Stimulated activated naive CD4-positive, alpha-beta T cell treated with Interleukin-2 at 50 U/mL for 16 hours (primary cell): ENCODE results near the gene COL1A2.

Experiments
- DNase-seq: peaks from one replicate; lab custom pipeline; 2025; lab: John Stamatoyannopoulos, UW

COL1A2 gene

DNA sequence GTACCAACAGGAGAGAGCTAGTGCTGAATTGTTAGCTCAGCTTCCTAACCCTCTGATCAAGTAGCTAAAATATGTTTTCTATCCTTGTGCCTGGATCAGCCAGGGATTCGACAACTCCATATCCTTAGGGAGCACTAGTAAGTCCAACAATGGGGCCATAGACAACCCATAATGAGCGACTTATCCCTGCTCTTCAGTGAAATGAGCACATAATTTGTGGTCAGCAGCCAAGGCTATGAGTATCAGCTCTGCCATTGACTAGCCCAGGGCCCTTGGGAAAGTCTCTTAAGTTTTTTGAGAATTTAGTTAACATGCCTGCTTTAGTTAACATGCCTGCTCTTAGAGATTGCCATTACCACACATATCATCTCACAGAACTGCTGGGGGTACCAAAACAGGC is 39.3 kb downstream of the COL1A2 start:
- DNase-seq = no peak

DNA sequence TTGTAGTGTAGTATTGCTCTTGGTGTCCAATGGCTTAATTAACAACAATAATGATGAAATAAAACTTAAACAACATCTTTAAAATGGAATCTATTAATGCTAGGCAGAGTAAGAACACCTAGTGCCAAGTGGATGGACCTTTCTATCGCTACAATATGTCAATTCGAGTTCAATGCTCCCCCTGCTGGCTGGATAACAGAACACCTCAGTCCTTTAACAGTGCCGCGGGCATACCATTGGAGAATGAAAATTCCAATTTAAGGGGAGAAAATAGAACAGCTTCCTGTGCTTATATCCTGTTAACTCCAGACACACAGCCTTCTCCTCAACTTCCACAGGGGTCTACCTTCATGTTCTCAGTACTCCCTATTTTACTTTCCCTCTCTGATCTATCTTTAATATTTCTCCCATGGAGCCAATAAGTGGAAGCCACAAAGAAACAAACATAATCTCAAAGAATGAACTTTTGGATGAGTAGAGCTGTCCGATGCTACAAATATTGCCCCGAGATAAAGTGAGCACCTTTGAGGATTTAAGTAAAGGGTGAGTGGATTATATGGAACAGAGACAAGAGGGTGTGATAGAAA is 41.4 kb downstream of the COL1A2 start:
- DNase-seq = peak; percentile 23

DNA sequence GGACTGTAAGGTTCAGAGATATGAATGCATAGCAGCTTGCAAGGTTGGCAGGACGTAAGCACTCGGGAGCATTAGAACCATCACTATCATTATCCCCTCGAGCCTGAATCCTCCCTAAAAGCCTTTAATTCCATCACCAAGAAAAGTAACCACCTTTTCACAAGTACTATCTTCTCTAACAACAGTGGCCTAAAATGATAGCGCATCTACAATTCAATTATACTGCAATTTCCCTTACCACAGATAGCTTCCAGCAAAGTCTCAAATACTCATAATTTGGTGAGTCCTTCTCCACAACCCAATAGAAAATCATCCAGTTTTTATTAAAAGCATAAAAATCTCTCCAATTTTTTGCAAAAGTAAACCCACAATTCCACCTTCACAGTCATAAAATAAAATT is 42.0 kb downstream of the COL1A2 start:
- DNase-seq = no peak

DNA sequence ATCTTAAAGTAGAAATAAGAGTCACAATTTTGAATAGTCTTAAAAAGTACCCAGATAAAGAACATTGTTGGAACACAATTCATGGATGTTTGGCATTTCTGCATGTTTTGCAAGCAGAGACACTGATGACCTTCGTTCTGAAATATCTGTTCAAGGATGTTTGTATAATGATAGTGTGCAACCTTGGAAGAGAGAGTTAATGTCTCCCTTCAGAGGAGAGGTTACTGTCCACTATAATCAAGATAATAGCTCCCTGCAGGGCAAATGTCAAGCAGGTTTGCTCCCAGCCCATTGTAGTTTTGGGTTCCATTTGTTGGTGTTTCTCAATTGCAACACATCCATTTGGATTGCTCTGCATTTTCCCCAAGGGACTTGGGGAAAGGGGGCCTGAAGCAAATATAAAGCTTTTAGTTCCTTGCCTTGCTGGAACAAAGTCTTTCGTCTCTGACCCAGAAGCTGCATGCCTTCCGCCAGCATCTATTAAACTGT is 45.2 kb downstream of the COL1A2 start:
- DNase-seq = no peak

DNA sequence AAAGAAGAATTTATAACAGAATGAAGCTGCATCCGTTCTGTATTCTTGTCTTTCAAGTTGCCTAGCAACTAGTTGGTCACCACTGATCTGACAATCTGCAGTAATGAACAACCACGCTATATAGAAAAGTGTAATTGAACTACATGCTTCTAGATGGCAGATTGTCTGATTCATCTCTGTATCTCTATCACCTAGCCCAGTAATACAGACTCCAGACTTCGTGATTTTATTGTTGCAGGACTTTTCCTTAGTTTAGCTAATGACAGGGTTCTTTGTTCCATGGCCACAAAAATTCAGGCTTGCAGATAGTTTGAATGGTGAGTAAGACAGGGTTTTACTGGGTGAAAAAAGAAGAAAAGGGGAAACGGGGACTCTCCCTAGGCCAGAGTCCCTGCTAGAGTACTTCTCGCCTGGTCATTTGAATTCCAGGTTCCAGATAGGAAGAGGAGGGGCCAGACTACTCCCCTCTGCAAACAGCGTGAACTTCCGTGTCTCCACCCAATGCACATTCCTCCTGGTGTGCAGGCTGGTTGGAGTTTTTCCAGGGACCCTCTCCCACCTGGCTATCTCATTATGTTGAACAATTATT is 45.9 kb downstream of the COL1A2 start:
- no peak for DNase-seq

DNA sequence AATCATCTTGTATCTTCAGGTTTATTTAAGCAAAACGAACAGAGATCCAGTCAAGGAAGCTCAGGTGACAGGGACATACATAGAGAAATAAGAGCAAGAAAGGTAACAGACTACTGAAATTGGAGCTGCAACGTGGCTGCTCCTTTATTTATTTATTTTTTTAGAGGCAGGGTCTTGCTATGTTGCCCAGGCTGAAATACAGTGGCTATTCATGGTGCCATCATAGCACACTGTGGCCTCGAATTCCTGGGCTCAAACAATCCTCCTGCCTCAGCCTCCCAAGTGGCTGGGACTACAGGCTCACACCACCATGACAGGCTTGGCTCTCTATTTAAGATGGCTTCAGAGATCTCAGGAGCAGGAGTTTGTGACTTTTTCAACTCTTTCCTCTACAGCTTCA is 46.4 kb downstream of the COL1A2 start:
- no peak for DNase-seq

DNA sequence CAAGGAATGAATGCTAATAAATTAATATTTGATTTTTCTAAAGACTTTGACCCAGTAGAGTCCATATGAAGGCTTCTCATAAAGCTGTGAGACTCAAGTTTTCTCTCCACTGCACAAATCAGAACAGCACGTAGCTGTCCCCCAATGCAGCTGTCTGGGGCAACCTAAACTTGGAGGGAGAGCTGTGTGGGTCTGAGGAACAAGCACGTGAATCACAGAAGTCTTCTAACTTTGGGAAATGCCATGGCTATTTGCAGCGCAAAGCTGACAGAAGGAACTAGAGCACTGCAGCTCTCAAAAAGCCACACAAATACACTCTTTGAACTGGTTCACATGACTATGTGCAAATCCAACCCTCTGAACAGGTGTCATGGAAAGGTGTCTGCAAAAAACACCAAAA is 47.9 kb downstream of the COL1A2 start:
- no peak for DNase-seq

DNA sequence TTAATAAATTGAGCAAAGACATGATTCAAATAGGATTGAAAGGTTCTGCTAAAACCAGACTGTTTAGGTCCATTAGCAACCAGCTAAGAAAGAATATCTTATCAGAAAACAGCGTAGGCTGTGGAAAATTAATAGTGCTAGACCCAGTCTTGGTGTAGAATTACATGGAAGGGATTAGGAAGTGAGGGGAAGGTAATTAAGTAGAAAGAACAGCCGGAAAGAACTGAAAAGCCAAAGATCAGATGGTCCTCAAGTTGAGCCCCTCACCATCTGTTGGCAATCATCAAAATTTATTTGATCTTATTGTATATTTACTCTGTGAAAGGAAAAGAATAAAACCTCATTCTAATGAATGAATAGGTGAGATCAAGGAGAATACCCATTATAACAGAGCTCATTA is 50.1 kb downstream of the COL1A2 start:
- DNase-seq = no peak

DNA sequence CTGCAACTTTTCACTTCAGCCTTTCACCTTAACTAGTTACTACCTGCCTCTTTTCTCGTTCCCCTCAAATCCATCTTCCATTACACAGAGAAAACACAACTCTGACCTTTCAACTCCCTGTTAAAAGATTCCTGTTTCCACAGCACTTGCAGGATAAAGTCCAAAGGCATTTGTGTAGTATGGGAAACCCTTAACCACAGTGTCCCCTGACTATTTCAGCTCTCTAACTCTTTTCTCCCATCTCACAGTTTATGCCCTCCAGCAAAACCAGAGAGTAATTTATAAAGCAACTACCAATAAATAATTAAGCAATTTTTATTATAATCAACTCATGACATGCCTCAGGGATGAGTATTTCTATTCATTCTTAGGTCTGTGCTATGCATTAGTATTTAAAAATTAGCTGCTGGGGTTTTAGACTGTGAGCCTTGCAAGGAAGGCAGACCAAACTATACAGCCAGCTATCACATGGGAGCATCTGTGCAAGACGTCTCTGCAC is 51.0 kb downstream of the COL1A2 start:
- no peak for DNase-seq

DNA sequence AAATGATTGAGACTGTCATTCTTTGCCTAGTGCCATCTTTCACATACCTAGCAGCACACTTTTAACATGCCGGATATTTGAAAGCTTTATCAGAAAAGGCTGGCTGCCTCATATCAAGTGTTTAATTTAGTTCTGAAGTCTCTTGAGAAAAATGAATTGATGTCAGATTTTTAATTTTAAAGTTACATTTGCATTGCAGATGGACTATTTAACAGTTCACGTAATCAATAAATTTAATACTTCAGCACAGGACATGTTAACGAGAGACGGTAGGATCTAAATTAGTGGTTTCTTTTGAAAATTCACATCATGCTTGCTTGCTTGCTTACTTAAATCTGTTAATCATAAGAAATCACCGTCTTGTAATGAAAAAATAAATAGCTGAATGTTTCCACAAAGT is 51.6 kb downstream of the COL1A2 start:
- DNase-seq = no peak

DNA sequence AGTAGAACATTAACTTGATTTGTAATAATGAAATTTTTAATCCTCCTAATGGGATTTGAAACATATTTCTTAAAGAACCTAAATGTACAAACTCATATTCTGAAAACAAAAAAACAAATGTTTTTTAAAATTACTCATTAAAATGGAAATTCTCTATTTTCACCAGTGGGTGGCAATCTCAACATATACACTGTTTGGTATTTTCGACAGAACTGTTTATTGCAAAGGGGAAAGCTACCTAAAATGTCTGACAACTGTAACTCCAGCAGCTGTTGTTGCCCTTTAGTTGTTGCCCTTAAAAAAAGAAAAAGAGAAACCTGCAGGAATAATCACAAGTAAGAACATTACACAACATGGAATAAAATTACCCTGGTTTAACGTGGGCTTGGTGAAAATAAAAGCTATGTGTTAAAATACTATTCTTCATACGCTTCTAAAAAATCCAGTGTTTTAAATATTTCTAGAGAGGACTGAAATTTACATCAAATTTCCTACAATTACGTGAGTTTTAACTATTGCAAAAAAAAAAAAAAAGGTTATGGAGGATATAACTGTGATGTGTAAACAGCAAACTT is 54.5 kb downstream of the COL1A2 start:
- DNase-seq = no peak

DNA sequence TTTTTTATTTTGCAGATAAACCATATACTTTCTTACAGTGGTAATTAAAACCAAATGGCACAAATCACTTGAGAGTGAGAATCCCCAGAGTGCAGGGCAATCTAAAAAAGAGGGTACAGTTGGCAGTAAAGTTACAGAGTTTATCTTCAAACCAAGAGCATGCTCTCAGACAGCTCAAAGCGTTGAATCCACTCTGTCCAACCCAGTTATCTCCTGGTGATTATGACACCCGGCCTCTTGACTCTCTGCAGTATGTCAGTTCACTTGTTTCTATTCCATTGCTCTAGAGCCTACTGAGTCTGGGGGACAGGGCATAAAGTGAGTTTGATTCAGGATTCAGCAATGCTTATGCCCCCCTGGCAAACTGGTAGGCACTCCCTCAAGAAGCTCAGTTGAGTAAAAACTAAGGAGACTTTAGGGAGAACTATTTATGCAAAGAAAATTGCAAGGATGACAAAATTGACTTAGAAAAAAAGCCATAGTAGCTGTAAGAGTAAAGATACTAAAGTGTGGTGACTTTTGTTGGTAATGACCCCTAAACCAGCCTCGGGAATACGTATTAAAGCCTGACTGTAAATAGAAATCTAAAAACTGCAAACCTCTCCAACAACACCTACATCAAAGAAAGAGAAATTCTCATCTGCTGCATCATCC is 55.5 kb downstream of the COL1A2 start:
- no peak for DNase-seq

DNA sequence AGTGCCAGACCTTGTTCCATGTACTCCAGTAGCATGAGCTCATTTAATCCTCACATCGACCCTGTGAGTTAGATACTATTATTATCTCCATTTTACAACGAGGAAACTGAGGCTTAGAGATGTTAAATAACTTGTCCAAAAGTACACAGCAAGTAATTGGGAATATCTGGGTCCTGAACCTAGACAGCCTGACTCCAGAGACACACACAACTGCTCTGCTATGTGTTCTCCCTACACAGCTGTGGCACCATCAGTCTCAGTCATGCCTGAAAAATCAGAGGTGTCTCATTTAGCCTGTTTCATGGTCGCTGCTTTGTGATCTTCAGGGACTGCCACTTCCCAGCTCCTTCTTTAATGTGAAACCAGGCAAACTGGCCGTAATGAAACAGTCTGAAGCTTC is 56.5 kb downstream of the COL1A2 start:
- no peak for DNase-seq

DNA sequence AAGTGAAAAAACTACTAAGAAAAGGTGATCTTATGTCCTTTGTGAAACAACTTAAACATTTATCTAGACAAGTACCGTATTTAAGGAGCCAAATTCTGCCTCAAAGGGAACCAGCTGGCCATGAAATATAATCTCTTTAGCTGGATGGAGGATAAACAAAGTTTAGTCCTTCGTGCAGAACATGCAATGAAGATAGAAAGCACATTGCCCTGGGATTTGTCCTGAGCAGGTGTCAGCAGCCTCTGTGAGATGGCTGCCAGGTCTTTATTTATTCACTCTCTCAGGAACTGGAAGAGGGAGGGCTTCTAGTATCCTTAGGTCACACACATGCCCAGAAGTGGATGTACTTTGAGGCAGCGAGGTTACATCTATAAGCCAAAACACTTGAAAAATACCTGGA is 57.5 kb downstream of the COL1A2 start:
- DNase-seq = no peak

DNA sequence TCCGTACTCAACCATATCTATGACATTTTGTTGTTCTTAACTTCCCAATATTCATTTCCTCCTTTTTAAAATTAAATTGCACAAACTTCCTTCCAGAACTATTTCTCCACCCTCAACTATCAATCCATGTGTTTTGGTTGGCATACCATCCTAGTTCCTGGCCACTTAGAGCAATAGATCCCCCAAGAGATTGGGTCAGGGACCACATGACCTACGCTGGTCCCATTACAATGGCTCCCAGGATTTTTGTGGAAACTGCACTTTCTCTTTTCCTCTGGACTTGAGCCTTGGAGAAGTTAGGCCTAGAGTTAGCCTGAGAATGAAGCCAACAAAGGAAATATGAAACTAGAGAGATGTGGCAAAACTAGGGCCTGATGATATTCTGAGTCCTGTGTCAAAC is 59.2 kb downstream of the COL1A2 start:
- no peak for DNase-seq

DNA sequence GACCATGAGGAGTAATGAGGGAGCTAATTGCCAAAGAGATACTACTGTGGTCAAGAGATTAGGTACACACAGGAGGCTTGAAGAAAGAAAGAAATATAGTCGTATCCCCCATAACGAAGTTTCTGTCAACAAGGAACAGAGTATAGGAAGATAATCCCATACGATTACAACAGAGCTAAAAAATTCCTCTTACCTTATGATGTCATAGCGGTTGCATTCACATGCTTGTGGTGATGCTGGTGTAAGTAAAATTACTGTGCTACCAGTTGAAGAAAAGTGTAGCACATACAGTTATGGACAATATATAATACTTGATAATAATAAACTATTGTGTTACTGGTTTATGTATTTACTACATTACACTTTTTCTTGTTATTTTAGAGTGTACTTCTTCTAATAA is 63.3 kb downstream of the COL1A2 start:
- DNase-seq = no peak

DNA sequence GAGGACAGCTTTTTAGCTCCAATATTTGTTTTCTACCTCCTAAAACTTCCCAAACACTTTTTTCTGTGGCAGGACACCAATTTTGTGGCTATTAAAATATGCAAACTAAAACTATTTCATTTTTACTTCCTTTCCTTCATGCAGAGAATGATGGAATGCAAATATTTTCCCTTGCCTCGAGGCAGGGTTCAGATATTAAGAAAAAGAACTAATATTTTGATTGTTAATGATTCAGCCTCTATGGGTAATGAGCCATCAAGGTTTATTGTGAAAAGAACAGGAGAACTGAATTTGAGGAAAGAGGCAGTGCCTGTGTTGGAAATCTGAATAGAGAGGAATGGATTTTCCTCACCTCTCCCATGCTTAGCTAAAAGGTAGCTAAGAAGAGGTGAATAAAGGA is 71.8 kb downstream of the COL1A2 start:
- DNase-seq = no peak

DNA sequence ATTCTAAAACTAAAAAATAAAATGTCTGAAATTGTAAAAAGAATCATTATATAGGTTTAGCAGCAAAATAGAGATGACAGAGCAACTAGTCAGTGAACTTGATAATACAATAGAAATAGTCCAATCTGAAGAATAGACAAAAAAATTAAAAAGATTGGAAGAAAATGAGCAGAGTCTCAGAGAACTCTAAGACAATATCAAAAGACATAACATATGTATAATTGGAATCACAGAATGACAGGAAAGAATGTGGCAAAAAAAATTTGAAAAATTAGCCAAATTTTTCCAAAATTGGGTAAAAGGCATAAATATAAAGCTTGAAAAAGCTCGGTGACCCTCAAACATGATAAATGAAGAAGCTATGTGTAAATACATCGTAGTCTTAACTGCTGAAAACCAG is 76.9 kb downstream of the COL1A2 start:
- no peak for DNase-seq

DNA sequence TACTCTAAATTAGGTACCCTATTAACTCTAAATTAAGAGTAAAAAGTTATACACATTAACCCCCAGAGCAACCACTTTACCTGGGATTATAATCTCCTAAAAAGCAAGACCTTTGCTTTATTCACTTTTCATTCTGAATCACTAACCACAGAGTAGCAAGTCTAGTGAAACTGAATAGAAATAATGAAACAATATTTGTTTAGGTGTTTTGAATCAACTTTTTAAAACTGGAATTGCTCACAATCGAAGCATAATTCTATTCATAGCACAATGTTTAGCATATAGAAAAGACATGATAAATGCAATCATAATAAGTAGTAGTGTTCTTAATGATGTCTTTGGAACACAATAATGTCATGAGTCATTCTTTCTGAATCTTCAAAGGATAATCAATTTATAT is 77.9 kb downstream of the COL1A2 start:
- no peak for DNase-seq

DNA sequence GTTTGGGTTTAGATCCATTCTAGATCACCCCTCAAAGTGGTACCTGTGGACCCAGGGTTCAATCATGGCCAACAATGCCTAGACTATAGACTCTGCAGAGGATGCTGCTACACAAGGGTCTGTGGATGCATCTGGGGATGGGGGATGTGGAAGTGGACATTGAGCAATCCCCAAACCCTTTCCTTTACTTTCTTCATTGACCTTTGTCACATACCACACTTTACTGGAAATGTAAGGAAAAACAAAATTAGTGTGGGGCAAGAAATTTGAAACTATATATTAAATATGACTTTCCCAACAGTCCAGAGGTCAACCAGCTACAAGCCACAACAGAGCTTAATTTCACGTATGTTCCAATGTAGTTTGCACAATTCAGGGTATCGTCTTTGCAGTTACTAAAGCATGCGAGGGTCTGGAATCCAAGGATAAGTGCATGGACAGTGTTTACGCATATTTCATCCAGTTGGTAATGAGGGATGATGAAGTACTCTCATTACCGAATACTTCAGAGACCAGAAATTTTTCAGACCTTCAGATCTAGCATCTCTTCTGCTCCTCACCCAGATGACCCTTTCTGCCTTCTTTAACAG is 81.7 kb downstream of the COL1A2 start:
- no peak for DNase-seq

DNA sequence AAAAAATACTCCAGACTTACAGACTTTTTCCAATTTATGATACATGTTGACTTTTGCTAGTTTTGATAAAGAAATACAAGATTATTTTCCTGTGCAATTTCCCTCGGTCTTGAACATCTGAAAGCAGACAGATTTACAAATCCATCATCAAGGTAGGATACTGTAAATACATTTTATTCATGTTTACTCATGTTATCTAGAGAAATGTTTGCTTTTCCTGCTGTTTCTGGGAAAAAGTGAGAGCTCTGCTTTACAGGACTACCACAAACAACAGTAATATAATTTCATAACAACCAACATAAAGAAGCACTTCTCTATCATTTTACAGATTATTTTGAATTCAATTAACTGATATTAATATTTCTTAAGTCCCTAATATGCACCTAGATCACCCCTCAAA is 83.2 kb downstream of the COL1A2 start:
- no peak for DNase-seq

DNA sequence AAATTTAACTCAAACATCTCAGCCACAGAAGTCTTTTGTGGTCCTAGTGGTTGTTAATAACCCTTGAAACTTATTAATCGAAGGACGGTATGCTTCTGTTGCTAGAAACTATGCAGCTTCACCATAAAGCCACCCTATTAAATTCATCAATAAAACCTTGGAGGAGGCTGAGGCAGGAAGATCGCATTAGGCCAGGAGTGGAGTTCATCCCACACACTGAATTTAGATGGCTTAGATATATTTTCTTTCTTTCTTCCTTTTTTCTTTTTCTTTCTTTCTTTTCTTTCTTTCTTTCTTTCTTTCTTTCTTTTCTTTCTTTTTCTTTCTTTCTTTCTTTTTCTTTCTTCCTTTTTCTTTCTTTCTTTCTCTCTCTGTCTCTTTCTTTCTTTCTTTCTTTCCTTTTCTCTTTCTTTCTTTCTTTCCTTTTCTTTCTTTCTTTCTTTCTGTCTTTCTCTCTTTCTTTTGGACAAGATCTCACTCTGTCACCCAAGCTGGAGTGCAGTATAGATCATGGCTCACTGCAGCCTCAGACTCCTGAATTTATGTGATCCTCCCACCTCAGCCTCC is 84.0 kb downstream of the COL1A2 start:
- no peak for DNase-seq
